RWPE1 (cell line): ENCODE measurements around the gene RFX1.

ENCODE experiments used
- CTCF ChIA-PET: fragments of 350-600 bp; sonication (Branson Sonifier 250); formaldehyde crosslinking; extraction: SDS; loops from one replicate; lab custom pipeline; 2021; lab: Yijun Ruan, JAX
- POLR2A ChIA-PET: fragments of 400-600 bp; formaldehyde crosslinking; extraction: SDS; loops from one replicate; lab custom pipeline; 2020; ENCODE audit warnings: antibody characterized with exemption; ENCODE audit not compliant: low non-redundant PET; lab: Yijun Ruan, JAX
- DNase-seq: peaks from one replicate; pipeline ENCODE4 v3.0.0; 2012; ENCODE audit warnings: low spot score
- H3K27ac ChIP-seq: fragments of 450-650 bp; 2 replicates; pipeline ENCODE4 v1.5.1; 2017
- TF ChIP-seq, protein P1 (sequence below): fragments of 450-650 bp; conservative IDR thresholded peaks from 2 replicates; pipeline ENCODE4 v1.5.1; 2017; ENCODE audit warnings: low read depth, mild to moderate bottlenecking

Gene RFX1

DNA sequence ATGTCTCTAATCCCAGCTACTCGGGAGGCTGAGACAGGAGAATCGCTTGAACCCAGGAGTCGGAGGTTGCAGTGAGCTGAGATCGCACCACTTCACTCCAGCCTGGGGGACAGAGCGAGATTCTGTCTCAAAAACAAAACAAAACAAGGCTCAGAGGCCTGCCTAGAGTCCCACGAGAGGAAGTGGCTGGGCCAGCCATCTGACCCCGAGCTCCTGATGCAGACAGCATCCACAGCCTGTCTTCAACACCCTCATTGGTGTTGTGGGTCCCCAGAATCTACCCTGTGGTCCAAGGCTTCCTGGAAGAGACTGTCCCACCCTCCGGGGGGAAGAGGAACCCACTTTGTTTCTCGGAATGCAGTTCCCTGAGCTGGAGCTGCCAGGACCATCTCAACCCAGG, 24.7 kb downstream of the RFX1 start:
- POLR2A ChIA-PET, result no interaction called here
- CTCF ChIA-PET, result interaction anchor here (0.7 to 1.0 kb wide), 2 partner anchors 91 to 92 kb away, joined by 3 to 5 read pairs; no protein-coding TSS in a partner anchor

DNA sequence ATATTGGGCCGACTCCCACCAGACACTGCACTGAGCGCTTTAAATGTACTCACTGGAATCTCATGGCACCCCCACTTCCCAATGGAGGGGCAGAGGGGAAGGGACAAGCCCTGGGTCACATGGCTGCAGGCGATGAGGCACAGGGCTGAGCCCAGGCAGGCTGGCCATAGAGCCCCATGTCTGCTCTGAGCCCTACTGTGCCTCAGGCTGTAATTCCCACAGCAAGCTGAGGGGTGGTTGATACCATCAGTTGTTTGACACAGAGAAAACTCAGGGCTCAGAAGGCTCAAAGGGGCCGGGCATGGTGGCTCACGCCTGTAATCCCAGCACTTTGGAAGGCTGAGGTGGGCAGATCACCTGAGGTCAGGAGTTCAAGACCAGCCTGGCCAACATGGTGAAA, 25.1 kb downstream of the RFX1 start:
- TF ChIP-seq, protein P1, sequence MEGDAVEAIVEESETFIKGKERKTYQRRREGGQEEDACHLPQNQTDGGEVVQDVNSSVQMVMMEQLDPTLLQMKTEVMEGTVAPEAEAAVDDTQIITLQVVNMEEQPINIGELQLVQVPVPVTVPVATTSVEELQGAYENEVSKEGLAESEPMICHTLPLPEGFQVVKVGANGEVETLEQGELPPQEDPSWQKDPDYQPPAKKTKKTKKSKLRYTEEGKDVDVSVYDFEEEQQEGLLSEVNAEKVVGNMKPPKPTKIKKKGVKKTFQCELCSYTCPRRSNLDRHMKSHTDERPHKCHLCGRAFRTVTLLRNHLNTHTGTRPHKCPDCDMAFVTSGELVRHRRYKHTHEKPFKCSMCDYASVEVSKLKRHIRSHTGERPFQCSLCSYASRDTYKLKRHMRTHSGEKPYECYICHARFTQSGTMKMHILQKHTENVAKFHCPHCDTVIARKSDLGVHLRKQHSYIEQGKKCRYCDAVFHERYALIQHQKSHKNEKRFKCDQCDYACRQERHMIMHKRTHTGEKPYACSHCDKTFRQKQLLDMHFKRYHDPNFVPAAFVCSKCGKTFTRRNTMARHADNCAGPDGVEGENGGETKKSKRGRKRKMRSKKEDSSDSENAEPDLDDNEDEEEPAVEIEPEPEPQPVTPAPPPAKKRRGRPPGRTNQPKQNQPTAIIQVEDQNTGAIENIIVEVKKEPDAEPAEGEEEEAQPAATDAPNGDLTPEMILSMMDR, result no peak
- H3K27ac ChIP-seq, result peak overlapping the region; percentile 3
- CTCF ChIA-PET, result interaction anchor here (0.6 to 1.0 kb wide), 3 partner anchors 91 to 329 kb away, joined by 3 to 5 read pairs (median 5); no protein-coding TSS in a partner anchor
- DNase-seq, result no peak
- POLR2A ChIA-PET, result no interaction called here

More for the DNA sequence above, 24.7 kb downstream of the RFX1 start:
- TF ChIP-seq, protein P1, result no peak
- H3K27ac ChIP-seq, result peak overlapping the region; percentile 3
- no peak for DNase-seq

DNA sequence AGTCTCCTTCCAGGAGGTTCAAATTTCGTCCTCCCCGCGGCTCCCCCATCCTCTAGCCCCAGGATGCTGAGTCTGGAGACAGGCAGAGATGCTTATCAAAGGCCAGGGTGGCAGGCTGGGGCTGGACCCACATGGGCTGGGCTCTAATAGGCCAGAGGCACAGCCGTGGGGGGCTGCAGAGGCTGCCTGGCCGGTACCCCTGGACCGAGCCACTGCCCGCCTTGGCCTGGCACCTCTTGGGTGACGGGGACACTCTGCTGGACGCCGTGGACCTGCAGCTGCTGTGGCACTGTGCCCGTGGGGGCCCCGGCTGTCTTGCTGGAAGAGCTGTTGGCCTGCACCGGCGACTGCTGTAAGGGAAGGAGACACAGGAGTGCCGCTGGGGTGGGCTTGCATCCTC, 25.8 kb downstream of the RFX1 start:
- CTCF ChIA-PET, result no interaction called here

DNA sequence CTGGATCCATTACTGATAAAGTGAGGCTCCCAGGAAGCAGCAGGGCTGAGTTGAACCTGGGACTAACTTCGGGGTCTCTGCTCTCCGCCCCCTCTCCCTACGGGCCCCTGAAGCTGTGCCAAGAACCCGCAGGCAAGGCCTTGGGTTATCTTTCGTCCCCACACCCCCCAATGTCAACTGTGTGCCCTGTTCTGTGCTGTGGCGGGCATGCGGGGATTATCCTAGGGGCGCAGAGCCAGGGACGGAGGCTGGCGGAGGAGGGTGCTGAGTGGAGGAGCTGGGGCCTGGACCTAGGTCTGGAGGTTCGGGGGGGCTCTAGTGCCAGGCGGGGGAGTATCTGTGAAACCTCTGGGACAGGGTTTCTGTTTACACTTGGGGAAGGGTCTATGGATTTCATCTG, 26.4 kb downstream of the RFX1 start:
- CTCF ChIA-PET, result no interaction called here
- TF ChIP-seq, protein P1, result no peak
- DNase-seq, result no peak
- H3K27ac ChIP-seq, result peak overlapping the region; percentile 75
- POLR2A ChIA-PET, result no interaction called here

More for the DNA sequence above, 25.8 kb downstream of the RFX1 start:
- no peak for DNase-seq
- TF ChIP-seq, protein P1, result no peak
- no peak overlapping the region for H3K27ac ChIP-seq
- POLR2A ChIA-PET, result no interaction called here

DNA sequence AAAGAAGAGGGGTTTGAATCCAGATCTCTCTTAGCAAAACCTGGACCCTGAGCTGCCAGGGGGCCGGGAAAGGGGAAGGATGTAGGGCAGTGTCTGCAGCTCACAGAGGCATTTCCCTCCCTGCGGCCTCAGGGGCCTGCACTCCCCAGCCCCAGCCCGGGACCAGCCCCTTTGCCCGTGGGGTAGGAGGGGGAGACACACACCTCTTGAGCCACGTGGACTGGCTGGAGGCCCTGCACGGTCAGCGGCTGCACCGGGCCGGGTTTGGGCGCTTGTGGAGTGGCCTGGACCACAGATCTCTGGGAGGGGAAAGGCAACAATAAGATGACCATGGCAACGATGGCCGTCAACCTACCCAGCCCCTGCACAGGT, 26.9 kb downstream of the RFX1 start:
- H3K27ac ChIP-seq, result peak overlapping the region; percentile 75
- ChIA-PET CTCF (no interaction called here), POLR2A (no interaction called here)
- TF ChIP-seq, protein P1, result no peak
- DNase-seq, result no peak

DNA sequence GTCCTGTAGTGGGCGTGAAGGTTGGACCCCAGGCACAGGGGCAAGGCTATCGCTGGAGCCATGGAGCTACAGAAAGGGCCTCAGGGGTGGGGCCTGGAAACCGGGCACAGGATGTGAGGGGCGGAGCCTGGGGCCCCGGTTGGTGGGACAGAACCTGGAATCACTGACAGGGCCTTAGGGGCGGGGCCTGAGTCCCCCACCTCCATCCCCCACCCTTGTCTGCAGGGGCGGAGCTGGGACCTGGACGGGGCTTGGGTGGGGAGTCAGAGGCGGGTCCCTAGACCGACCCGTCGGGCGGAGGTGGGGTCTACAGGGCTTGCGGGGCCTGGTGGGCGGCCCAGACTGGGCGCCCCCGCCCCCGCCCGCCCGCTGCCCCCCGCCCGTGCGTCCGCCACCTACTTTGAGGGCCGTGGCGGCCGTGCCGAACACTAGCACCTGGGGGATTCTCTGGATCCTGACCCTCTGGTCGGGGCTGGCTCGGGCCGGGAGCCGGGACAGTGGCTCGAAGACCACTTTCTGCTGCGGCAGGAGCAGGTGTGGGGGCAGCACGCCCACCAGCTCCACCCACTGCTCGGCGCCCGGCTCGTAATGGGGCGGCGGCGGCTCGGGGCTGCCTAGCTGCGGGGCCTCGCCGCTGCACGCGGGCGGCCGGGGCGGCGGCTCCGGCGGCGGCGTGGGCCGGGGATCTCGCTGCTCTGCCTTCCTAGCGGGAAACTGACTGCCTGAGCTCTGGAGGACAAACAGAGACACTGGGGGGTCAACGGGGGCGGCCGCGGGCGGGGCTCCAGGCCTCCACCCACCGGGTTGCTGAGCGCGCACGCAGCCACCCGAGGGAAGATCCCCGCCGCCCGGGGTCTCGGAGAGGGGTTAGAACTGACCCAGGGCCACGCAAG, 27.5 kb downstream of the RFX1 start:
- TF ChIP-seq, protein P1, result no peak
- ChIA-PET POLR2A (no interaction called here), CTCF (interaction anchor here (0.6 kb wide), 1 partner anchor 44 kb away, joined by 6 read pairs; no protein-coding TSS in a partner anchor)
- DNase-seq, result peak; percentile 57
- peak overlapping the region; percentile 75 for H3K27ac ChIP-seq
